Ectodermal cell (in vitro differentiated cells): ENCODE results near the gene CDK19.
"Not testable (repeated sequence)": the region's sequence is repeated elsewhere in the genome, so short reads cannot be mapped to it uniquely, and the experiment has no call there.

Source experiments
- H3K27ac ChIP-seq: 2 replicates; pipeline ENCODE4 v1.7.0; 2013; ENCODE audit warnings: mild to moderate bottlenecking, low read depth, low read length; ENCODE audit not compliant: insufficient read depth, poor library complexity, severe bottlenecking
- H3K27me3 ChIP-seq: 2 replicates; pipeline ENCODE4 v1.7.0; 2013; ENCODE audit warnings: mild to moderate bottlenecking, low read length; ENCODE audit not compliant: insufficient read depth, control insufficient read depth, poor library complexity, severe bottlenecking
- H3K36me3 ChIP-seq: one replicate; pipeline ENCODE4 v1.7.0; 2013; ENCODE audit warnings: low read length; ENCODE audit not compliant: control insufficient read depth, insufficient read depth
- H3K4me1 ChIP-seq: one replicate; pipeline ENCODE4 v1.7.0; 2013; ENCODE audit warnings: low read length; ENCODE audit not compliant: control insufficient read depth, insufficient read depth
- H3K4me3 ChIP-seq: 2 replicates; pipeline ENCODE4 v1.7.0; 2013; ENCODE audit warnings: low read depth, low read length, control low read depth; ENCODE audit not compliant: insufficient read depth
- H3K9me3 ChIP-seq: 2 replicates; pipeline ENCODE4 v1.7.0; 2013; ENCODE audit warnings: mild to moderate bottlenecking, low read length, moderate library complexity; ENCODE audit not compliant: control insufficient read depth
- WGBS, 2 experiments: methylation state at CpG; one replicate each; pipeline ENCODE4 v1.1.7; 2013; ENCODE audit warnings: missing lambda C conversion rate in 2 of 2; 5-methylcytosine and 5-hydroxymethylcytosine counted together

The CDK19 gene

DNA sequence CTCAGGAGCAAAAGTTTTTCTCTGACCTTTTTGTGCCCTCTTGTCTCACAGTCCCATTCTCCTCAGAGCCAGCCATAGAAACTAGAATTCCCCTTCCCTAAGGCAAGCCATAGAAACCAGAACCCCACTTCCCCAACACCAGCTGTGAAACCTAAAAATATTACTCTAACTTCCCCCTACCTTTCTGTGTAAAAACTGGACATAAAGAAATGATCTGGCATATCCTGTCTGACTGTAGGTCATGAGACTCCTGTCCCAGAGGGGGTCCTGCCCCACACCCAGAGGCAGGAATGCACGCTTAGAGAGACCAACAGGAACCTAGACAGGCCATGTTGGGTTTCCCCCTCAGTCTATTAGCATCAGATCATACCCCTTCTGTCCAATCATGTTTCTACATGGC lies 198.2 kb downstream of the CDK19 start:
- Histone ChIP-seq H3K27me3 (no peaks in the 10 kb centered on the region), H3K4me3 (no peak overlapping the region), H3K9me3 (no peaks in the 10 kb centered on the region), H3K27ac (no peak overlapping the region), H3K4me1 (peaks cover 5% of the 10 kb centered on the region), H3K36me3 (peaks cover 15% of the 10 kb centered on the region)
- 93 to 96% methylated on average over 1 of the region's 1 CpG for WGBS, 2 experiments

DNA sequence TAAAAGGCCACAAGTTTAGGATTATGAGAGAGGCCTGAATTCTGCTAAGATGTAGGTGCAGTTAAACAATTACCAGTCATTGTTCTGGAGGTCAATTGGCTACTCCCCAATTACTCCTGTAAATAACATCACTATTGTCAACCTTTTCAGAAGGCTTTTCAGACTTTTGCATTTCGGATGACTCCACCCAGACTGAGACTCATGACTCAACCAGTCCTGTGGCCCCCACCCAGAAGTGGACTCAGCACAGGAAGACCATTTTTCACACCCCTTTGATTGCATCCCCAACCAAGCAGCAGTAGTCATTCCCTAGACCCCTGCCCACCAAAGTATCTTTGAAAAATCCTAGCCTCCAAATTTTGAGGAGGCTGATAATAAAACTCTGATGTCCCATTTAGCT lies 199.5 kb downstream of the CDK19 start:
- H3K27me3 ChIP-seq = no peaks in the 10 kb centered on the region
- peaks cover 3% of the 10 kb centered on the region for H3K36me3 ChIP-seq
- 77 to 86% methylated on average over 1 of the region's 1 CpG for WGBS, 2 experiments
- no peaks in the 10 kb centered on the region for H3K9me3 ChIP-seq
- peaks cover 5% of the 10 kb centered on the region for H3K4me1 ChIP-seq
- H3K27ac ChIP-seq = no peak overlapping the region
- H3K4me3 ChIP-seq = no peak overlapping the region

DNA sequence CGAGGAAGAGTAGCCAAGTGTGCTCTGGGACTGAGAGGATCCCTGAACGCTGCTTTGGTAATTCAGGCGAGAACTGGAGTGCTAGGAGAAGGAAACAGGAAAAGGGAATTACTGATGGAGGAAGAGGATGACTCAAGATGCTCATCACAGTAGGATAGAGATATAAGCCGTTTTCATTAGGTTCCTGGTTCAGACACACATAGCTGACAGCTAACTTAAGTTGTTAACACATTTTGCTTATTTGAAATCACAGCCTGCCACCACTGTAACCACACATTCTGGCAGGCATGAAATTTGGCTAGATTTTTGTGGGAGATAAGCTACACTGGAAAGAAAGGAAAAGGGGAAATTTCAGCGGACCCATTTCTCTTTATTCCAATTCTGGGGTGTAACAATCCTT lies 200.7 kb downstream of the CDK19 start:
- H3K27me3 ChIP-seq = no peaks in the 10 kb centered on the region
- H3K4me3 ChIP-seq = no peak overlapping the region
- H3K36me3 ChIP-seq = no peaks in the 10 kb centered on the region
- no peak overlapping the region for H3K27ac ChIP-seq
- no peaks in the 10 kb centered on the region for H3K9me3 ChIP-seq
- WGBS, 2 experiments = 73 to 82% methylated on average over 4 to 5 of the region's 5 CpGs
- peaks cover 5% of the 10 kb centered on the region for H3K4me1 ChIP-seq

DNA sequence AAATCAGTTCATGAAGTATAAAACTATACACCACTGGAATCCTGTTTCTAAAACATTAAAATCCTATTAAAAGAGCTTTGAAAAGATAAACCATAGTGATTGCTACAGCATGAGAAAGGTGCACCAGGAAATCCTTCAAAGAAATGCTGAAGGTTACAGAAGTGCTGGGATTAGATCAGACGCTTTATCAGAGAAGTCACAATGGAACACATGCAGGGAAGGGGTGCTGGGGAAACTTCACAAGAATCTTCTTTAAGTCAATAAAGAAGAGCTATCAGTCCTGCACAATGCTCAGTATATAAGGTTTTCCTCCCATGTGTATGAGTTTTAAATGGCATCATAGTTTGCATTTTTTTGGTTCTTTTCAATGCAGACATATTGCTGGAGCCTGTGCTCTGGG lies 201.2 kb downstream of the CDK19 start:
- no peak overlapping the region for H3K27ac ChIP-seq
- WGBS, 2 experiments = 52 to 70% methylated on average over 1 of the region's 1 CpG
- no peaks in the 10 kb centered on the region for H3K9me3 ChIP-seq
- H3K27me3 ChIP-seq = no peaks in the 10 kb centered on the region
- peaks cover 5% of the 10 kb centered on the region for H3K4me1 ChIP-seq
- H3K4me3 ChIP-seq = no peak overlapping the region
- H3K36me3 ChIP-seq = no peaks in the 10 kb centered on the region

DNA sequence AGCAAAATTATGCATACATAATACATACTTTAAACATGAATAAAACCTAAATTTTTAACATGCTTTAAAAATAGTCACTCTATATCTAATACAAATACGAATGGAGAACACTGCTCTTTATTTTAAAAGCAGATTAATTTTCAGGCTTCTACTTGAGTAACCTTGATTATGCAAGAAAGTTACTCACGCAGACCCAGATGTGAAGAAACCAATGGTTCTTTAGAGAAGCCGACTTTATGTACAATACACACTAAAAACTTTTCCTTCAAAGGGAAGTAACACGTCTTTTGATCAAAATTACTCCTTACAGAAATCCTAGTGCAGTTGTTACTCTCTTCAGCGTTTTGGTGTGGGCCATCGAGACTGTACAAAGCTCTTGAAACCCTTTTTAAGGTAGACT lies 201.9 kb downstream of the CDK19 start:
- no peaks in the 10 kb centered on the region for H3K9me3 ChIP-seq
- no peaks in the 10 kb centered on the region for H3K36me3 ChIP-seq
- 92 to 96% methylated on average over 6 of the region's 6 CpGs for WGBS, 2 experiments
- H3K4me3 ChIP-seq = no peak overlapping the region
- H3K27ac ChIP-seq = no peak overlapping the region
- H3K27me3 ChIP-seq = no peaks in the 10 kb centered on the region
- peaks cover 5% of the 10 kb centered on the region for H3K4me1 ChIP-seq

DNA sequence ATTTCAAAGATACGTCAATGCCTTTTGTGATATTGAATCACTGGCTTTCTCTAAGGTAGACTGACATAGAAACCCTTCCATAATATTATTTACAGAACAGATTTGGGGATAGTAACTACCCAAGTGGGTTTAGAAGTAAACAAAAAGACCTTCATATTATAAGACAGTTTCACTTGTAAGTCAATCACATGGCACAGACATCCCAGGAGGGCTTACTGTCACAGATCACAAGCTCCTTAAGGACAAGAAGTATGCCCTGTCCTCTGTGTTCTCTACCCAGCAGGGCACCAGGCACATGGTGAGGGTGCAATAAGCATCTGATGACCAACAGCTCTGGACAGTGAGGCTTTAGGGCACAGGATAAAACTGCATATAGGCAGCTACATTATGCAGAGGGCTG lies 203.0 kb downstream of the CDK19 start:
- Histone ChIP-seq H3K9me3 (no peaks in the 10 kb centered on the region), H3K4me3 (no peak overlapping the region), H3K4me1 (peaks cover 5% of the 10 kb centered on the region), H3K36me3 (no peaks in the 10 kb centered on the region), H3K27ac (no peak overlapping the region), H3K27me3 (no peaks in the 10 kb centered on the region)
- WGBS, 2 experiments = 67% methylated on average over 1 of the region's 1 CpG; no CpG with 5 or more reads in 1 of the 2 experiments

DNA sequence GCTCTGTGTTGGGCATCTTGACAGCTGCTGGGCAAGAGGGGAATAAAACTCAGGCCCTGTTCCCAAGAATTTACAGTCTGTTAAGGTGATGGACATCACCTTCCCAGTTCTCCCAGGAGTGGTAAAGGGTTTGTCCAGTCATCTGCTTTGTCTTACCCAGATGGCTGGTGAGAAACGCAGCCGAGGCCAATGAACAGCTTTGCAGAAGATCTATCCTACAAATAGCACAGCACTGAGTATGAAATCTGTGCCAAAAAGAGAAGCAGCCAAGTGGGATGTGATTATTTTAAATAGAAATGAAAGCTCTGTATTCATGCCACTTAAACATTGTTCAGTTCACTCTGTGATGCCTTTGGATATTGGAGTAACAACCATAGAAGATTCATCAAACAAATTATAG lies 206.2 kb downstream of the CDK19 start:
- Histone ChIP-seq H3K4me1 (no peaks in the 10 kb centered on the region), H3K36me3 (no peaks in the 10 kb centered on the region), H3K27me3 (no peaks in the 10 kb centered on the region), H3K4me3 (no peak overlapping the region), H3K27ac (no peak overlapping the region), H3K9me3 (no peaks in the 10 kb centered on the region)
- 22 to 55% methylated on average over 2 of the region's 2 CpGs for WGBS, 2 experiments

DNA sequence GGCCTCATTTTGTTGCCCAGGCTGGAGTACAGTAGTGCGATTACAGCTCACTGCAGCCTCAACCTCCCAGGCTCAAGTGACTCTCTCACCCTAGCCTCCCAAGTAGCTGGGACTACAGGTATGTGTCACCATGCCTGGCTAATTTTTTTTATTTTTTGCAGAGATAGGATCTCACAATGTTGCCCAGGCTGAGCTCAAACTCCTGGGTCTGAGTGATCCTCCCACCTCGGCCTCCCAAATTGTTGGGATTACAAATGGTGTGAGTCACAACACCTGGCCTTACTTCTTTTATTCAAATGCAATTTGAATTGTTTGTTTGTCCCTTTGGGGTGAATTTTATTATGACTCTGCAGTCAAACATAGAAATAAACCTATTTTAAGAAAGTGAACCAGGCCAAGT lies 207.1 kb downstream of the CDK19 start:
- Histone ChIP-seq H3K4me1 (no peaks in the 10 kb centered on the region), H3K27ac (no peak overlapping the region), H3K4me3 (no peak overlapping the region), H3K27me3 (no peaks in the 10 kb centered on the region), H3K36me3 (no peaks in the 10 kb centered on the region), H3K9me3 (no peaks in the 10 kb centered on the region)
- WGBS, 2 experiments = 89 to 94% methylated on average over 2 of the region's 2 CpGs

DNA sequence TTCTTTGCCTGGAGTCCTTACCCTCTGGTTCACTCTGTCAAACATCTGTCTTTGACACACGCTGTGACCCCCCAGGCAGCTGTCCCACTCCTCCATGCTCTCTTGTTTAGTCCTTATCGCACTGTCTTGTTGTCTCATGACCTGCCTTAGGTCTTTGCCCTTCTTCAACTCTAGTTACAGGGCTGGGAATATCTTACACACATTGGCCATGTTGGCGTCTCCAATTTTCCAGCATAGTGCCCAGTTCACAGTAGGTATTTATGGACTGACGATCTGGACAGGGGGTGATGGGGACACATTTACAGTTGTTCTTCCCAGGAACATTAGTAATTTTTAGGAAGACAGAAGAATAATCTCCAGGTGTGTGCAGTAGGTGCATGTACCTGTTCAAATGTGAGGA lies 209.1 kb downstream of the CDK19 start:
- Histone ChIP-seq H3K4me1 (no peaks in the 10 kb centered on the region), H3K27ac (no peak overlapping the region), H3K27me3 (no peaks in the 10 kb centered on the region), H3K4me3 (no peak overlapping the region), H3K36me3 (no peaks in the 10 kb centered on the region), H3K9me3 (no peaks in the 10 kb centered on the region)
- WGBS, 2 experiments = 80 to 82% methylated on average over 4 of the region's 4 CpGs

DNA sequence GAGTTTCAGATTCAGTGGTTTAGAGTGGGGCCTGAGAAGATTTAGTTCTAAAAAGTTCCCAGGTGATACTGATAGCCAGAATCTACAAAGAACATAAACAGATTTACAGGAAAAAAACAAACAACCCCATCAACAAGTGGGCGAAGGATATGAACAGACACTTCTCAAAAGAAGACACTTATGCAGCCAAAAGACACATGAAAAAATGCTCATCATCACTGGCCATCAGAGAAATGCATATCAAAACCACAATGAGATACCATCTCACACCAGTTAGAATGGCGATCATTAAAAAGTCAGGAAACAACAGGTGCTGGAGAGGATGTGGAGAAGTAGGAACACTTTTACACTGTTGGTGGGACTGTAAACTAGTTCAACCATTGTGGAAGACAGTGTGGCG lies 214.6 kb downstream of the CDK19 start:
- H3K27ac ChIP-seq, H3K27me3 ChIP-seq, H3K4me1 ChIP-seq, H3K36me3 ChIP-seq, H3K9me3 ChIP-seq, H3K4me3 ChIP-seq: not testable (repeated sequence)
- WGBS, 2 experiments = 88 to 90% methylated on average over 1 of the region's 3 CpGs

DNA sequence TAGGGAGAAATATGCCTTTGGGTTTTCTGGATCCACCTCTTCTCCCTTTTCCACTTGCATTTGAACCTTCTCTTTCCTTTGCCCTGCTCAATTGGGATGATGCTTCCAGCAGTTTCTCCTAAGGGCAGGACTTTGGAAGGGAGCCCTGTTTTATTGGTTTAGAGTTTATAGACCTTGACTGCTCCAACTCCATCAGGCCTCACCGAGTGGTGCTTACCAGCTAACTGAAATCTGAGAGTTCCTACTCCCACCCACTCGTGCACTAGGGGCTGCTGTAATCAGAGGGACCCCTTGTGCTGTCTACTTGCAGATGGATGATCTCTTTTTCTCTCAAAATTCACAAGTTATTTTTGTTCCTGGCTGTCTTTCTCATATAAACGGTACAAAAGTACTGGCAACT lies 217.5 kb downstream of the CDK19 start:
- H3K27me3 ChIP-seq = no peaks in the 10 kb centered on the region
- H3K36me3 ChIP-seq = no peaks in the 10 kb centered on the region
- no peak overlapping the region for H3K27ac ChIP-seq
- no peak overlapping the region for H3K4me3 ChIP-seq
- H3K9me3 ChIP-seq = no peaks in the 10 kb centered on the region
- WGBS, 2 experiments = 82 to 91% methylated on average over 3 of the region's 3 CpGs
- H3K4me1 ChIP-seq = no peaks in the 10 kb centered on the region
